ENCODE measurements around the gene ZNF444.
A peak's percentile ranks its signal among the peaks of the same experiment; 100 is the strongest.
"Not testable (repeated sequence)": the region's sequence is repeated elsewhere in the genome, so short reads cannot be mapped to it uniquely, and the experiment has no call there.

ZNF444 gene

GRCh38 chr19:56148096-56148495 is 7.0 kb downstream of the ZNF444 start:
- no peak for DNase-seq

DNA sequence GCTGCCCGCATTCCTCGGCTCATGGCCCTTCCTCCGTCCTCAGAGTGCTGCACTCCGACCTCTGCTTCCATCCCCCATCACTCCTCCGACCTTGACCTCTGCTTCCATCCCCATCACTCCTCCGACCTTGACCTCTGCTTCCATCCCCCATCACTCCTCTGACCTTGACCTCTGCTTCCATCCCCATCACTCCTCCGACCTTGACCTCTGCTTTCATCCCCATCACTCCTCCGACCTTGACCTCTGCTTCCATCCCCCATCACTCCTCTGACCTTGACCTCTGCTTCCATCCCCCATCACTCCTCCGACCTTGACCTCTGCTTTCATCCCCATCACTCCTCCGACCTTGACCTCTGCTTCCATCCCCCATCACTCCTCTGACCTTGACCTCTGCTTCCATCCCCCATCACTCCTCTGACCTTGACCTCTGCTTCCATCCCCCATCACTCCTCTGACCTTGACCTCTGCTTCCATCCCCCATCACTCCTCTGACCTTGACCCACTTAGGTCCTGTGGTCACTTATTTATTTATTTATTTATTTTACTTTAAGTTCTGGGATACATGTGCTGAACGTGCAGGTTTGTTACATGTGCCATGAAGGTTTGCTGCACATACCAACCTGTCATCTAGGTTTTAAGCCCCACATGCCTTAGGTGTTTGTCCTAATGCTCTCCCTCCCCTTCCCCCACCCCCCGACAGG is 8.0 kb downstream of the ZNF444 start:
- not testable (repeated sequence) for DNase-seq

- DNase-seq: no peak
Observed at GRCh38 chr19:56149656-56150038, 8.6 kb downstream of the ZNF444 start.

DNA sequence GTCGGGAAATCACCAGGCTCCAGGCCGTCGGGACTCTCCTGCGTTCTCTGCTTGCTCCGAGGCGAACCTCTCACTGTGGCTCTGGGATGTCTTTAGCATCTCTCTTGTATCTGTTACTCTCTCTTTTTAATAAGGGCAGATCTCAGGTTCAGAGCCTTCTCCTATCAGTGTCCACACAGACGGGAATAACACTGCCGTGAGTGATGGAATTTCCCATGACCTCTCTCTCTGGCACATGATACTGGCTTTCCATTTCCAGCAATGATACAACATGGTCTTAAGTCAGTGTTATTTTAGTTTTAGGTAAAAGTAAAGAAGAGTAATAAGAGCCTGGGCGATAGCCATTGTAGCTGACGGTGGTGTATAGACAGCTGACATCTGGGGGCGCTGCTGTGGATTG is 9.3 kb downstream of the ZNF444 start:
- no peak for DNase-seq

- no peak for DNase-seq
Observed at GRCh38 chr19:56152644-56153043, 11.6 kb downstream of the ZNF444 start.

- DNase-seq: no peak
Observed at GRCh38 chr19:56153507-56153906, 12.4 kb downstream of the ZNF444 start.

DNA sequence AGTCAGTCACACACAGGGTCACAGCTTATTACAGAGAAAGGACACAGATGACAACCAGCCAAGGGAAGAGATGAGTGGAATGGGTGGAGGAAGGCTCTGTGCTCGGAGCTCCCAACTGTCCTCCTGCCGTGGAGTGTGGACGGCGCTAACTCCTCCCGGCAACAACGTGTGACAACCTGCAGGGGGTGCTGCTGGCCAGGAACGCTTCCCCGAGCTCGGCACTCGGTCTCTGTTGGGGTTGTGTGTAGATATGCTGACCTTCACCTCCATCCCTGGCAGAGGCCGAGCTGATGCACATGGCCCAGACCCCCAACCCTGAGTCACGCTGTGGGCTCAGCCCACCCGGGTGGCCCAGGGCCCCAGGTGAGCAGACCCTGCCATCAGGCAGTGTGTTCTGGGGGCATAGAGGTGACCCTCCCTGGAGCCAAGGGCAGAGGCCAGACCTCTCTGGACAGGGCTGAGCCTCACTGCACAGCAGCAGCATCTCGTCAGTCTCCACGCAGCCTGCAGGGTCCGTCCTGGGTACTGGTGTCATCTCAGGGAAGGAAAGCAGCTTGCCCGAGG is 14.1 kb downstream of the ZNF444 start:
- DNase-seq: peak; percentile 22

DNA sequence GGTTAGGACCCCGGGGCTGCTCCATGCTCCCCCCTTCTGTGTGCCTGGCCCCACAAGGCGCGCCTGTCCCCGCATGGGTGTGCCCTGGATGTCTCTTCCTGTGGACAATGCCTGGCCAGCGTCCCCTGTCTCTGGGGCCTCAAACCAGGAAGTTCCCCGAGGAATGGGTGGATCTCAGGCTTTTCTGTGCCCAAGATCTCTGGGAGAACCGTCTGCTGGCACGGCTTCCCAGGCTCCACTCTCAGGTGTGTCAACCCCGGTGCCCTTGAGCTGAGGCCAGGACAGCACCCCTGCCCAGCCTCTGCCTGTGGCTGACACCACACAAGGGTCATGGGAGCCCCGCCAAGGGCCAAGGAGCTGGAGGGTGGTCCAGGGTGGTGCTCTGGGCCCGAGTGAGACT is 15.7 kb downstream of the ZNF444 start:
- DNase-seq: no peak

DNA sequence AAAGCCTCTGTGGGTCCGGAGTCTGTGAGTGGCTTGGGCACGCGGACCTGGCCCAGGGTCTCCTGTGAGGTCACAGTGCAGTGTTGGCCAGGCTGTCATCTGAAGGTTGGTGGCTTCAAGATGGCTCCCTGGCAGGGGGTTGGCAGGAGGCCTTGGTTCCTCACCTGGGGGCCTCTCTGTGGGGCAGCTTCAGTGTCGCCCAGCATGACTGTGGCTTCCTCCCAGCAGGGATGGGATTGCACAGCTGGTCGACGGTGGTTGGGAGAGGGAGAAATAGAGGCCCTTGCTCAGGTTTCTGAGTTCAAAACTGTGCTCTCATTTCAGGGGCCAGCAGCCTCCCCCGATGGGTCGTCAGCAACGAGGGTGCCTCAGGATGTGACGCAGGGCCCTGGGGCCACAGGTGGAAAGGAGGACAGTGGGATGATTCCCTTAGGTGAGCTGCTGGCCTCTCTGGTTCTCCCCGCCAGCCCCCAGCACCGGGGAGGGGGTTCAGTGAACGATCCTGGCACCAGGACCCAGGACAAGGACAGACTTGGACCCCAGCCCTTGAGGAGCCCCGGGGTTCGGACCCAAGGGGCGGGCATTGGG is 17.2 kb downstream of the ZNF444 start:
- DNase-seq: no peak

DNA sequence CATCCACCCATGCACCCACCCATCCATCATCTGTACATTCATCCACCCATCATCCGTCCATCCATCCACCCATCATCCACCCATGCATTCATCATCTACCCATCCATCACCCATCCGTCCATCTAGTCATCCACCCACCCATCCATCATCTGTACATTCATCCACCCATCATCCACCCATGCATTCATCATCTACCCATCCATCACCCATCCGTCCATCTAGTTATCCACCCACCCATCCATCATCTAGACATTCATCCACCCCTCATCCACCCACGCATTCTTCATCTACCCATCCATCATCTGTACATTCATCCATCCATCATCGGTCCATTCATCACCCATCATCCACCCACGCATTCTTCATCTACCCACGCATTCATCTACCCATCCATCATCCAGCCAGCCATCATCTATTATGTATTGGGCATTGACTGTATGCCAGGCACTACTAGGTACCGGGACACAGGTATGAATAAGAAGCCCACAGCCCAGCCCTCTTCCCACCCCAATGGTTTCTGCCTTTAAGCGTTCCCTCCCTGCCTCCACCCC is 18.0 kb downstream of the ZNF444 start:
- no peak for DNase-seq

DNA sequence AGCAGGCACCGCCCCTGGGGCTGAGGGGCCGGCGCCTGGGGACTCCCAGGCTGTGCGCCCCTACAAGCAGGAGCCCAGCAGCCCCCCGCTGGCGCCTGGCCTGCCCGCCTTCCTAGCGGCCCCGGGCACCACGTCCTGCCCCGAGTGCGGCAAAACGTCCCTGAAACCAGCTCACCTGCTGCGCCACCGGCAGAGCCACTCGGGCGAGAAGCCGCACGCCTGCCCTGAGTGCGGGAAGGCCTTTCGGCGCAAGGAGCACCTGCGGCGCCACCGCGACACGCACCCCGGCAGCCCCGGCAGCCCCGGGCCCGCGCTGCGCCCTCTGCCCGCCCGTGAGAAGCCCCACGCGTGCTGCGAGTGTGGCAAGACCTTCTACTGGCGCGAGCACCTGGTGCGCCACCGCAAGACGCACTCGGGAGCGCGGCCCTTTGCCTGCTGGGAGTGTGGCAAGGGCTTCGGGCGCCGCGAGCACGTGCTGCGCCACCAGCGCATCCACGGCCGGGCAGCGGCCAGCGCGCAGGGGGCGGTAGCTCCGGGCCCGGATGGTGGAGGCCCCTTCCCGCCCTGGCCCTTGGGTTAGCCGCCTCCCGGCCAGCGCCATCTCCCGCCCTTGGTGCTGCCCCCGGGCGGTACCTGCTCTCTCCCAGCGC is 18.7 kb downstream of the ZNF444 start:
- no peak for DNase-seq

DNA sequence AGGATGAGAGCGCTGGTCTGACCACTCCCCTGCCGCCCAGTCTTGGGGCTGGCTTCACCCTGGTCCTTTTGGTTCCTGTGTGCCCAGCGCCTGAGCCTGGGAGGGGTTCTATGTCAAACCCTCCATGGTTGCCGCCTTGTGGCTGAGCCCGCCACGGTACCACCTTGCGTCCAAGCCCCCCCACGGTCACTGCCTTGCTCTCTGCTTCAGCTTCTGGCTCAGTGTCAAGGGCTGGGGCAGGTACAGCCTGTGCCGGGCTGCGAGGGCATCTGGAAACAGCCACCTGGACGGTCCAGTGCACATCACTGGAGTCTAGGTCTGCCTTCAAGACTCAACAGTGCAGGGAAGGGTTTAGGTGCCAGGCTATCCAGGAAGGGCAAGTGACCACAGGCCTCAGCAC is 20.4 kb downstream of the ZNF444 start:
- no peak for DNase-seq

DNA sequence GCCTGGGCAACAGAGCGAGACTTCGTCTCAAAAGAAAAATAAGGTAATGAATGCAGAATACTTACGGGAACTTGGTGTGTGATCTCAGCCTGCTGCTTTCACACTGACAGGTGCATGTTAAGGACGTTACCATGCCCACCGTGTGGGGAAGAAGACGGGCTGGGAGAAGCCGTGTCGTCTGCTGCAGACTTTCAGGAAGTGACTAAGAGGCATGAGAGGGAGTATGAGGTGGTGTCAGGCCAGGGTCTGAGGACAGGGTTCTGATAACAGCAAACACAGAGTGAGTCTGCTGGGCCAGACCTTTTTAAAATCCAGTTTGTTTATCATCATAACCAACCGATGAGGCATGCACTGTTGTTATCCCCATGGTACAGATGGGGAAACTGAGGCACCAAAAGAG is 21.2 kb downstream of the ZNF444 start:
- DNase-seq: peak; percentile 13

GRCh38 chr19:56163097-56163496 is 22.0 kb downstream of the ZNF444 start:
- no peak for DNase-seq

DNA sequence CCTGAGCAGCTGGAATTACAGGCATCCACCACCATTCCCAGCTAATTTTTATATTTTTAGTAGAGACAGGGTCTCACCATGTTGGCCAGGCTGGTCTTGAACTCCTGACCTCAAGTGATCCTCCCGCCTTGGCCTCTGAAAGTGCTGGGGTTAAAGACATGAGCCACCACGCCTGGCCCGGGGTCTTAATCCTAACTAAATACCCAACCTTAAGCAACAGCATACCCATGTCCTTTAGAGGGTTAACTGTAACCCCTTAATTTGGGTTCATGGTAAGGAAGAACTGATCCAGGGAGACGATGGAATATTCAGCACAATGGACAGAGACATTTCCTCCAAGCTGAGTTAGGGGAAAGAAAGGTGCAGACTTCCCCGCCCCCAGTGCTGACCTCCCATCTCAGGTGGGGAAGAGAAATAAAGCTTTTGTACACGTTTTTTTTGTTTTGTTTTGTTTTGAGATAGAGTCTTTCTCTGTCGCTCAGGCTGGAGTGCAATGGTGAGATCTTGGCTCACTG is 26.0 kb downstream of the ZNF444 start:
- DNase-seq: peak; percentile 22

GRCh38 chr19:56170261-56170660 is 29.2 kb downstream of the ZNF444 start:
- DNase-seq: no peak

DNA sequence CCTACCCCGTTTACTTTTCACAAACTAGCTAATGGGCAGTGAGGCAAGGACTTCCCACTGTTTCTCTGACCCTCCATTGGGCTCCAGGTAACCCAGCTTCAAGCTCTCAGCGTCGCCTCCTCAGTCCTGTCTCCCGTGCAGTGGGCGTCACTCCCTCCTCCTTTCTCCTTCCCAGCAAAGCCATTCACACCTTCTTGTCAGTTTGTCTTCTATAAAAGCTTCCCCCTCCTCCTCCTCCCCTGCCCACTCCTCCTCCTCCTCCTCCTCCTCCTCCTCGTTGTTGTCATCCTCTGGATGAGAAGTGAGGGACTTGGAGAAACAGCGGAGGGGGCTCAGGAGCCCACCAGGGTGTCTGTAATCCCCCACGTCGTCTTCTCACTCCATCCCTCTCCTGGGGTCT is 33.0 kb downstream of the ZNF444 start:
- no peak for DNase-seq

DNA sequence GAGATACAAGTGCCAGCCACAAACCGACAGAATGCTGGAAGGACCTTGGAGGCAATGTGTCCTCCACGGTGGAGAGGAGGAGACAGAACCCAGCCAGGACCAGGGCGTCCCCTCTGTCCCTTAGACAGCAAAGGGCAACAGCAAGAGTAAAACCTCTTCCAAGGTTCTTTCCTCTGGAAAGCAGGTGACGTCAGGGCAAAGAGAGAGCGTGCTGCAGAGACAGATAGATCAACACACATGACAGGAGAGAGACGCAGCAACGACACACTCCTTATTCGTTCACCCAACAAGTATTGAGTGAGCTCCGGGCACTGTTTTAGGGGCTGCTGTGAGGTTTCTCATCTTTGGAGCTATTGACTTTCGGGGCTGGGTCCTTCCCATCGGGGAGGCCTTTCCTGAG is 33.5 kb downstream of the ZNF444 start:
- no peak for DNase-seq

- not testable (repeated sequence) for DNase-seq
Observed at GRCh38 chr19:56175861-56176307, 34.8 kb downstream of the ZNF444 start, which contains the start of gene GALP. Gene GALP, plus strand, starts transcription at chr19:56176008. Its CDS starts 1,101 bp downstream, at chr19:56177109.

- DNase-seq: not testable (repeated sequence)
Observed at GRCh38 chr19:56176310-56176709, 35.2 kb downstream of the ZNF444 start.

DNA sequence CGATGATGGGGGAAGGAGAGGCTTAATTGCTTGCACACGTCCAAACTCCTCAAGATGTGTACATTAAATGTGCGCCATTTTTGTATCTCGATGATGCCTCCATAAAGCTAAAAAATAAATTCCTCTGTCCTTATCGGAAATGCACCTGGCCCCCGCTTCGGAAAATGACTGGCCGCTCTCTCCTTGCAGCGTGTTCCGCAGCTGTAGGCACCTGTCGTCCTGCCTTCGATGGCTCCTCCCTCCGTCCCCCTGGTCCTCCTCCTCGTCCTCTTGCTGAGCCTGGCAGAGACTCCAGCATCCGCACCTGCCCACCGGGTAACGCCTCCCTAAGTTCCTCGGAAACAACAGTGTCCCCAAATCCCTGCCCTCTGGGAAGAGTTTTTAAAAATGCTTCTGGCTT is 35.8 kb downstream of the ZNF444 start:
- no peak for DNase-seq

GRCh38 chr19:56177564-56178243 is 36.6 kb downstream of the ZNF444 start:
- no peak for DNase-seq

DNA sequence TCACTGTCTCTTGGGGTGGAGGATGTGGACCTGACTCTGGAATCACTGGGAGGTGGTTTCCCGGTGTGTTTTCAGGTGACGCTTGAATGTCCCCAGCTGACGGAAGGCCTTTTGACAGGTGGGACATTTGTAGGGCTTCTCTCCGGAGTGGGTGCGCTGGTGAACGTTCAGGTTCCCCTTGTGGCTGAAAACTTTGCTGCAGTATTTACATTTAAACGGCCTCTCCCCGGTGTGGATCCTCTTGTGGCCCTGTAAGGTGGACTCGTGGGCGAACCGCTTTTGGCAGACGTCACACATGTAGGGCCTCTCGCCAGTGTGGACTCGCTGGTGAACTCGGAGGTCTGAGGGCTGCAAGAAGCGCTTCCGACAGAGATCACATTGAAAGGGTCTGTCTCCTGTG is 48.7 kb downstream of the ZNF444 start:
- no peak for DNase-seq
